IPS-15b (cell line): ENCODE data around the gene KCNJ11.

Experiments
- H3K27me3 ChIP-seq: one replicate; pipeline ENCODE4 v1.6.1; 2013; ENCODE audit warnings: low read length; ENCODE audit not compliant: control insufficient read depth, insufficient read depth
- H3K36me3 ChIP-seq: one replicate; pipeline ENCODE4 v1.6.1; 2013; ENCODE audit warnings: low read length; ENCODE audit not compliant: control insufficient read depth, insufficient read depth
- H3K4me1 ChIP-seq: one replicate; pipeline ENCODE4 v1.6.1; 2013; ENCODE audit warnings: mild to moderate bottlenecking, low read length; ENCODE audit not compliant: control insufficient read depth, insufficient read depth
- H3K4me3 ChIP-seq: one replicate; pipeline ENCODE4 v1.5.1; 2013; ENCODE audit warnings: low read depth, low read length
- H3K9ac ChIP-seq: one replicate; pipeline ENCODE4 v1.6.1; 2013; ENCODE audit warnings: low read depth, mild to moderate bottlenecking, low read length
- H3K9me3 ChIP-seq: one replicate; pipeline ENCODE4 v1.6.1; 2013; ENCODE audit warnings: mild to moderate bottlenecking, low read length; ENCODE audit not compliant: control insufficient read depth, insufficient read depth

The KCNJ11 gene

DNA sequence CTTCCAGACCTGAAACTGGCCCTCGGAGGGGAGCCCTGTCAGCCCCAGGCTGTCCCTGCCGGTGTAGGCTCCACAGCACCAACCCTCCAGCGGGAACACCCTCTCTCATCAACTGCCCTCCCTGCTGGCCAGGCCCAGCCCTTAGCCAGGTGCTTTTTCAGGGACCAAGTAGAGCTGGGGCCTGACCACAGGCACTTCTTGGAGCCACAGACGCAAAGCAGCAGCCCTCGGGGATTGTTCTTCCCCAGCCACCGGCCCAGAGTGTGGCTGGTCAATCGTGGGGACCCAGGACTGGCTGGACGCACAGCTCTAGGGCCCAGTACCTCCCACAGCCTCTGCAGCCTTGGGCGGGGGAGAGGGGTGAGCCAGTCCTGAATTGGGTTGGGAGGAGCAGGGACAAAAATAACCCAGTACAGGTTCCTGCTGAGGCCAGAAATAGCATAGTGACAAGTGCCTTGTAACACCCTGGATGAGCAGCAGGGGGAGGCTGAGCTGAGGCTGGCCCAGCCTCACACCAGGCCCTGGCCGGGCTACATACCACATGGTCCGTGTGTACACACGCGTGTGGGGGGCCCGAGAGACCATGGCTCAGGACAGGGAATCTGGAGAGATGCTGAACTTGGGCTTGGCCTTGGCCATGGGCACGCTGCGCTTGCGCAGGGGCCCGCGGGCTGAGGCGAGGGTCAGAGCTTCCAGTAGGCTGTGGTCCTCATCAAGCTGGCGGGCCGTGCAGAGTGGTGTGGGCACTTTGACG, 2.0 kb downstream of the KCNJ11 start:
- H3K4me3 ChIP-seq: no peak overlapping the region
- H3K27me3 ChIP-seq: peaks cover 11% of the 10 kb centered on the region
- no peaks in the 10 kb centered on the region for H3K9me3 ChIP-seq
- no peaks in the 10 kb centered on the region for H3K4me1 ChIP-seq
- H3K36me3 ChIP-seq: peaks cover 5% of the 10 kb centered on the region
- H3K9ac ChIP-seq: no peak overlapping the region

DNA sequence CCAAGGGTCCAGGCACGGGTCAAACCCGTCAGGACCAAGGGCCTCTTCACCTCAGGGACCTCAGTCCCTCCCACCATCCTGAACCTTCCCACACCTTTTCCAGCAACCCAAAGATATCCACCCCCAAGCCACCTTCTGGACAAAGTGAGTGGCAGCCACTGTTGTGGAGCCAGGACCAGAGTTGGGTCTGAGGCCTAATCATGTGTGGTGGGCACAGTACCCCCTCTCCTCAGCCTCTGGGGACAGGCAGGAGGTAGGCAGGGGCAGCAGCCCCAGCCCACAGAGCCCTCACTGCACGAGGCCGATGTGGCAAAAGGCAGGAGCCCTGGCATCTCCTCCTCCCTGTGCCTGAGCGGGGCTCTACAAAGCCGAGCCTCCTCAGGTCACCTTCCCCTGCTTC, 2.5 kb downstream of the KCNJ11 start:
- Histone ChIP-seq H3K9me3 (no peaks in the 10 kb centered on the region), H3K36me3 (peaks cover 5% of the 10 kb centered on the region), H3K9ac (peak overlapping the region; percentile 47), H3K4me1 (no peaks in the 10 kb centered on the region), H3K27me3 (peaks cover 5% of the 10 kb centered on the region), H3K4me3 (no peak overlapping the region)

DNA sequence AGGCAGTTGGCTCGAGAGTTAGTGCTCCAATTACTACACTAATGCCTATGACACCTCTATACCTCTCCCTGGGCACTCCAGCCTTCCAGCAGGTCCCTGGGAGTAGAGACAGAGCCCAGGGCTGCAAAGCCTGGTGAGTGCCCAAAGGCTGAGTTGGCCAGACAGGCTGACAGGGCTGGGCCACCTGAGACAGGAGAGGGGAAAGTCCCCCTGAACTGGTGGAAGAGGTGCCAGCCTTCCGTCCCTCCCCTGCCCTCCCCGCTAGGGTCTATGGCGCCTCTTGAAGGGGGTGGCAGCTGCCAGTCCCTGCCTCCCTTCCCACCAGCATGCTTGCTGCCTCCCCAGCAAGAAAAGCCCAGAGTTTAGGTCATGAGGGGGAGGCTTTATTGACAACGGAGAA, 3.0 kb downstream of the KCNJ11 start:
- H3K9ac ChIP-seq: no peak overlapping the region
- no peaks in the 10 kb centered on the region for H3K4me1 ChIP-seq
- peaks cover 5% of the 10 kb centered on the region for H3K27me3 ChIP-seq
- H3K4me3 ChIP-seq: no peak overlapping the region
- no peaks in the 10 kb centered on the region for H3K9me3 ChIP-seq
- peaks cover 5% of the 10 kb centered on the region for H3K36me3 ChIP-seq

DNA sequence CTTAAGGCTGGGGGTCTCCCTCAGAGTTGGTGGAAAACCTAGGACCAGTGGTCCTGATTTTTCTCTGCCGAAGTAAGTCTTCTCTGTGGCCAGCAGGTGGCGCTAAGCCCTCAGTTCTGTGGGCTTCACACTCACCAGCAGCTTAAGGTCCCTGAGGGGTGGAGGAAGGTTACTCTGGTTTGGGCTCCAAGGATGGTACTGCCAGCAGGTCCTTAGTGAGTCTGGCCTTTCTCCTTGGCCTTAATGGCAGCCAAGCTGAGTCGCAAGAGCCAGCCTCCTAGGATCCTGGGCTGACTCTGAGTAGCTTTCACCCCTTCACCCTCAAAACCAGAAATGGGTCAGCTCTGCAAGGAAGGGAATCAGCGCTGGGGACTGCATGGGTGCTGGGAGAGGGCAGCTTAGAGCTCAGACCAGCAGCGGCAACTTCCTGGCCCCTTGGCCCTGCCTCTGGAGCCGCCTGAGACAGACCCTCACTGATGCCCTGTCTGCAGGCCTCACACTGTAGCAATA, 4.4 kb downstream of the KCNJ11 start:
- Histone ChIP-seq H3K4me3 (no peak overlapping the region), H3K9ac (no peak overlapping the region), H3K4me1 (no peaks in the 10 kb centered on the region), H3K27me3 (peaks cover 5% of the 10 kb centered on the region), H3K36me3 (peaks cover 5% of the 10 kb centered on the region), H3K9me3 (no peaks in the 10 kb centered on the region)

DNA sequence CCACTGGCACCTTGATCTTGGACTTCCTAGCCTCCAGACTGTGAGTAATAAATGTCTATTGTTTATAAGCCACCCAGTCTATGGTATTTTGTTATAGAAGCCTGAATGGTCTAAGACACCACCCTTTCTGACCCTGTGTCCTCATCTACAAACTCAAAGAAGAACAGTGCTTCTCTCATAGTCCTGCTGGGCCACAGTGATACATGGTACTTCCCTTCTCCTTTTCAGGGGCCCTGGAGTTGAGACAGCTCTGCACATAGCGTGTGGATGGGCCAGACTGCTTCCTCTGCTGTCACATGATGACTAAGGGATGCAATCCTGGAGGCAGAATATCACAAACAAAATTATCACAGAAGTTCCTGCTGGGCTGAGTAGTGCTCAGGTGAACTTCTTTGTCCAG, 5.0 kb downstream of the KCNJ11 start:
- H3K4me1 ChIP-seq: no peaks in the 10 kb centered on the region
- peaks cover 5% of the 10 kb centered on the region for H3K36me3 ChIP-seq
- no peak overlapping the region for H3K9ac ChIP-seq

DNA sequence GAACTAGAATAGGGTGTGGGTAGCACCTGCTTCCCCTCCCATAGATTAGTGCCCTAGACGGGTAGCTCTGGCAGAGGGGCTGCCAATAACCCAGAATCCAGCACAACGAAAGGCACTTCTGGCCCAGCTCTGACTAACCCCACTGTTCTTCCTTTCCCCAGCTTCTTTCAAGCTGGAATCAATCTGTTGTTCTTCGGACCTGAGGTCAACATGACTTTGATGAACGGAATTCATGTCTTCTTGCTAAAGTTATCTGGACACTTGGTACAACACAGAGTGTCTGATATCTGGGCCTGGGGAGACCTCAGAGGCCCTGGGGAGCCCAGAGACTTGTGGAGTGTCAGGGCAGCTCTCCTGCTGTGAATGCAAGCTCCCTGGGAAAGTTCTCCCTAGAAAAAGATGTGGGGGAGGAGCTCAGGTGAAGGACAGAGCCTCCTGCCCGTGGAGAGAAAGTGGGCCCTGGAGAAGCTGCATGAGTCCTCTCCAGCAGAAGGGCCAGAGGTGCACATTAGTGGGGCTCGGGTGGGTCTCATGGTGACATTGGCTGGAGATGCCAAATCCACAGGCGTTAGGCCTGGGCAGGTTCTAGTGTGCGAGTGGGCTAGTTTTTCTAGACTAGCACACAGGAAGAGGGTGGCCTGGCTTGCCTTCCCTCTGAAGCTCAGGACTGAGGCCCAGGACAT, 6.3 kb downstream of the KCNJ11 start:
- Histone ChIP-seq H3K4me3 (no peak overlapping the region), H3K27me3 (no peaks in the 10 kb centered on the region), H3K9ac (no peak overlapping the region), H3K9me3 (no peaks in the 10 kb centered on the region), H3K4me1 (no peaks in the 10 kb centered on the region), H3K36me3 (peaks cover under 1% of the 10 kb centered on the region)

More for the DNA sequence above, 5.0 kb downstream of the KCNJ11 start:
- Histone ChIP-seq H3K4me3 (no peak overlapping the region), H3K27me3 (peaks cover 5% of the 10 kb centered on the region), H3K9me3 (no peaks in the 10 kb centered on the region)

DNA sequence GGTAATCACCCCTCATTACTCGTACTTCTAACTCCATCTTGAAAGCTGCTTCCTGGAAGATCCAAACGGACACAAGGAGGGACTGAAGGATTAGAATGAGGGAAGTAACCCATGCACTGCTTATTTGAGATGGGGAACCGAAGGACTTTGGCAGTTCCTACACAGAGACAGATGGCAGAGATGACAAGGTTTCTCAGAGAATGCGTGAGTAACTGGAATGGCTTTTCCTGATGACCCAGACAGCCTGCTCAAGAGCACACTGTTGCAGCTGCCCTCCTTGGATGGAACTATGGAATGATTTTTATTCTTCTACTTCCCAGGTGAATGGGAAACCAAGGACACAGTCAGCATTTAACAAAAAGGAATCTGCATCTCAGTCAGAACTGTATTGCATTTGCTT, 7.3 kb downstream of the KCNJ11 start:
- Histone ChIP-seq H3K36me3 (no peaks in the 10 kb centered on the region), H3K9me3 (no peaks in the 10 kb centered on the region), H3K4me3 (no peak overlapping the region), H3K27me3 (no peaks in the 10 kb centered on the region), H3K4me1 (no peaks in the 10 kb centered on the region), H3K9ac (no peak overlapping the region)

DNA sequence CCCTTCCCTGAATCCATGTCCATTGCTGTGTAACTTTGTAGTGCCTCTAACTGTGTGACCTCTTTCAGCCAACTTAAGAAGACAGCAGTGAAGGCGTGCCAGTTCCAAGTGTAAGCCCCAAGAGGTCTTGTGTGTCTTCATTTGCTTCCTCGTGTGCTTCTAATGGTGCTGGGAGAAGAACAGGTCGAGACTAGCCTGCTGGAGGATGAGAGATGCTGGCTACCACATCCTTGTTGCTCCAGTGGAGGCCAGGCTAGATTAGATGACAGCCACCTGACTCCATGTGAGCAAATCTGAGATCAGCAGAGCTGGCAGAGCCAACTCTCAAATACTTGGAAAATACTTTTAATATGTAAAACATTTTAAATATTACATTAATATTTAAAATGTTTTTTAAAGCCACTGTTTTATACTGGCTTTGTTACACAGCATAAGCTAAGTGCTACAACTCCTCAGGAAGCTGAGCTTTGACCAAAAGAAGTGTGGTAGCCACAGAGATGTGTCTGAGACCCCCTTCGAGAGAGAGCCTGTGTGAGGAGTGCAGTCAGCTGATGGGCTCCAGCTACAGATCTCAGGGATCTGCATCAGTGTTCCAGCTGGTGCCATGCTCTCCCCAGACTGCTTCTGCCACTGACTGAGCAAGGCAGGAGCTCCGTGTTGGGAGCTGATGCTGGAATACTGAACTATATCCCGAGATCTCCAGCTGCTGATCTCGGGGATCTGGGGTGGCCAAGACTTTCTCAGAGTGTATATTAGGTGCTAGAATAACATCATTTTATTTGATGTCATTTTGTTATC, 8.9 kb downstream of the KCNJ11 start:
- H3K4me3 ChIP-seq: no peak overlapping the region
- H3K4me1 ChIP-seq: no peaks in the 10 kb centered on the region
- H3K36me3 ChIP-seq: no peaks in the 10 kb centered on the region
- H3K9ac ChIP-seq: no peak overlapping the region
- H3K9me3 ChIP-seq: no peaks in the 10 kb centered on the region
- H3K27me3 ChIP-seq: no peaks in the 10 kb centered on the region

DNA sequence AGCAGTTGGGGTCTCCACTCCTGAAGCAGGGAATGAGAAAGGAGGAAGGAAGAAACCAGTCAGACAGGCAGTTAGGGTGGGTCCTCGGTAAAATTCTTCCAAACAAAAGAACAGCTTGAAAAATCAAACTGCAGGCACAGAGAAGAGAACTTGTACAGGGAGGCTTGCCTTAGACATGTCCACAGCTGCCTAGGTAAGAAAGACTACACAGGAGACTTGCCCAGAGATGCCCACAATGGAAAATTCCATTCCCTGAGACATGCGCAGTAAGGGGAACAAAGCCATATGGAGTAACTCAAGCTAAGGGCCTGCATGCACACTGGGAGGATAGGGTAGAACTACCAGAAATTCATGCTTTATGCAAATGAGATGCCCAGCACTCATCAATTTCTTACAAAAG, 9.8 kb downstream of the KCNJ11 start:
- Histone ChIP-seq H3K4me3 (no peak overlapping the region), H3K27me3 (no peaks in the 10 kb centered on the region), H3K9me3 (no peaks in the 10 kb centered on the region), H3K36me3 (no peaks in the 10 kb centered on the region), H3K9ac (no peak overlapping the region), H3K4me1 (no peaks in the 10 kb centered on the region)

DNA sequence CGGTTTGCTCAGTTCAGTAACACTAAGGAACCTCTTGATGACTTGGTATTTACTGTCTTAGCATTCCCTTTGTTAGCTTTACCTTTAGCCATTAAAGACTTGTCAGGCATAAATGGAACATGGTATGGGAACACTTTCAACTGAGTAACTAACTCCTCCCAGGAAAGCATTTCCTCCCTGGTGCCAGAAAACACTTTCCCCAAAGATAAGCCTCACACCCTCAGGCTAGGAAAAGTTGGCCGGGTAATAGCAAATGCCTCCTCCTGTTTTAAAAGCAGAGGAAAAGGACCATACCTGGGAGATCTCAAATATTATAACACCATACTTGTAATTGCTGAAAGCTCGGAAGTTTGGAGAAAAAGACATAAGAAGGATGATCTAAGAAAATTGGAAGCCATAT, 12.0 kb downstream of the KCNJ11 start:
- no peak overlapping the region for H3K9ac ChIP-seq
- H3K36me3 ChIP-seq: no peaks in the 10 kb centered on the region
- H3K9me3 ChIP-seq: peaks cover 12% of the 10 kb centered on the region
- H3K4me3 ChIP-seq: no peak overlapping the region
- no peaks in the 10 kb centered on the region for H3K4me1 ChIP-seq
- H3K27me3 ChIP-seq: no peaks in the 10 kb centered on the region

DNA sequence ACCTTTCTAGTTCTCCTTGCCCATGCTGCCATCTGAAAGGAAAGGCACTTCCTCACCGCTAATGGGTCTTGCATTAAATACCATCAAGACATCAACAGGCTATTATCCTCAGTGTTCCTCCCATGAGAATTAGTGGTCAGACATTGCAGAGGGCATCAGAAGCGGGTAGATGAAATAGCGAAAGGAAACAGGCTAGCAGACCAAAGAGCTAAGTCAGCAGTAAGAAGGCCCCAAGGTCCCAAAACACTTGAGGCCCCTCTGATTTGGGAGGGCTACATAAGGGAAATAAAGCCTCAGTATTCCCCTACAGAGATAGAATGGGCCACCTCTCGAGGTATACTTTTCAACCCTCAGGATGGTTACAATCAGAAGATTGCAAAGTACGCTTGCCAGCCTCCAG, 12.9 kb downstream of the KCNJ11 start:
- peaks cover 17% of the 10 kb centered on the region for H3K9me3 ChIP-seq
- H3K36me3 ChIP-seq: no peaks in the 10 kb centered on the region

More for the DNA sequence above, 12.9 kb downstream of the KCNJ11 start:
- Histone ChIP-seq H3K4me3 (no peak overlapping the region), H3K4me1 (no peaks in the 10 kb centered on the region), H3K9ac (no peak overlapping the region), H3K27me3 (no peaks in the 10 kb centered on the region)
